ENCODE results near the gene CTXND2.
"Not testable (repeated sequence)": the region's sequence is repeated elsewhere in the genome, so short reads cannot be mapped to it uniquely, and the experiment has no call there.

The CTXND2 gene

GRCh38 chr1:150873521-150873920 is 13.4 kb upstream of the CTXND2 start:
- Histone ChIP-seq H3K27me3 (no peaks in the 10 kb centered on the region), H3K4me3 (ENCODE audit: low read depth in 1 of 2, low read length in 1 of 2) (no peak overlapping the region), H3K4me1 (ENCODE audit: control insufficient read depth in 1 of 2, insufficient read depth in 1 of 2, low read depth in 1 of 2, low read length in 1 of 2) (peaks cover 30% of the 10 kb centered on the region in 2 experiments), H3K27ac (no peak overlapping the region), H3K36me3 (peaks cover 18% of the 10 kb centered on the region), H3K9me3 (no peaks in the 10 kb centered on the region)
- no peak for TF ChIP-seq CTCF (IDR thresholded peaks at IDR 0.05)

- peaks cover 17% of the 10 kb centered on the region for H3K36me3 ChIP-seq
- peak overlapping the region; percentile 10 to 96 for H3K4me3 ChIP-seq (ENCODE audit: low read depth in 1 of 2, low read length in 1 of 2)
- H3K27ac ChIP-seq, result peak overlapping the region; percentile 92
- peaks cover 30% of the 10 kb centered on the region in 2 experiments for H3K4me1 ChIP-seq (ENCODE audit: control insufficient read depth in 1 of 2, insufficient read depth in 1 of 2, low read depth in 1 of 2, low read length in 1 of 2)
- no peaks in the 10 kb centered on the region for H3K9me3 ChIP-seq
- no peak for TF ChIP-seq CTCF (IDR thresholded peaks at IDR 0.05)
- H3K27me3 ChIP-seq, result no peaks in the 10 kb centered on the region
Measured at GRCh38 chr1:150874455-150875196, 12.3 kb upstream of the CTXND2 start.

- peaks cover 30% of the 10 kb centered on the region in 2 experiments for H3K4me1 ChIP-seq (ENCODE audit: control insufficient read depth in 1 of 2, insufficient read depth in 1 of 2, low read depth in 1 of 2, low read length in 1 of 2)
- peaks cover 11% of the 10 kb centered on the region for H3K36me3 ChIP-seq
- TF ChIP-seq CTCF (IDR thresholded peaks at IDR 0.05), result no peak
- H3K27ac ChIP-seq, result peak overlapping the region; percentile 92
- peak overlapping the region; percentile 86 to 96 for H3K4me3 ChIP-seq (ENCODE audit: low read depth in 1 of 2, low read length in 1 of 2)
- no peaks in the 10 kb centered on the region for H3K9me3 ChIP-seq
- no peaks in the 10 kb centered on the region for H3K27me3 ChIP-seq
Measured at GRCh38 chr1:150875197-150876118, 11.5 kb upstream of the CTXND2 start.

GRCh38 chr1:150876119-150876454 is 10.8 kb upstream of the CTXND2 start:
- Histone ChIP-seq H3K27ac (peak overlapping the region; percentile 92), H3K4me1 (ENCODE audit: control insufficient read depth in 1 of 2, insufficient read depth in 1 of 2, low read depth in 1 of 2, low read length in 1 of 2) (peaks cover 32% of the 10 kb centered on the region in 2 experiments), H3K27me3 (no peaks in the 10 kb centered on the region), H3K4me3 (ENCODE audit: low read depth in 1 of 2, low read length in 1 of 2) (peak overlapping the region; percentile 86 to 96), H3K9me3 (no peaks in the 10 kb centered on the region), H3K36me3 (peaks cover 8% of the 10 kb centered on the region)
- TF ChIP-seq CTCF (IDR thresholded peaks at IDR 0.05), result no peak

GRCh38 chr1:150878931-150879330 is 8.0 kb upstream of the CTXND2 start:
- H3K27me3 ChIP-seq; H3K36me3 ChIP-seq; H3K27ac ChIP-seq; H3K4me3 ChIP-seq (ENCODE audit: low read depth in 1 of 2, low read length in 1 of 2); H3K9me3 ChIP-seq: not testable (repeated sequence)
- peaks cover 41 to 42% of the 10 kb centered on the region in 2 experiments for H3K4me1 ChIP-seq (ENCODE audit: control insufficient read depth in 1 of 2, insufficient read depth in 1 of 2, low read depth in 1 of 2, low read length in 1 of 2)
